Bone marrow (tissue), 2 donors: ENCODE measurements around the gene FDX2.

Experiments used
- DNase-seq, 2 donors: peaks; one replicate each; lab custom pipeline; 2025; lab: John Stamatoyannopoulos, UW

FDX2 gene

GRCh38 chr19:10299545-10300458 lies 16.0 kb downstream of the FDX2 start:
- peak in 1 of 2 donors; percentile 78 for DNase-seq

- no peak for DNase-seq
Observed at GRCh38 chr19:10295847-10296591, 19.8 kb downstream of the FDX2 start.

GRCh38 chr19:10295305-10295846 lies 20.4 kb downstream of the FDX2 start:
- DNase-seq = no peak

GRCh38 chr19:10294368-10294697 lies 21.5 kb downstream of the FDX2 start:
- no peak for DNase-seq

- DNase-seq = no peak
Observed at GRCh38 chr19:10293637-10294367, 22.0 kb downstream of the FDX2 start.

- DNase-seq = no peak
Observed at GRCh38 chr19:10292789-10293636, 22.8 kb downstream of the FDX2 start.

GRCh38 chr19:10292206-10292788 lies 23.5 kb downstream of the FDX2 start:
- peak in 1 of 2 donors; percentile 72 for DNase-seq

- DNase-seq = peak in 1 of 2 donors; percentile 61
Observed at GRCh38 chr19:10291554-10292205, 24.1 kb downstream of the FDX2 start.

GRCh38 chr19:10290876-10291553 lies 24.8 kb downstream of the FDX2 start:
- peak in 1 of 2 donors; percentile 61 for DNase-seq

GRCh38 chr19:10290357-10290875 lies 25.4 kb downstream of the FDX2 start:
- no peak for DNase-seq

- DNase-seq = no peak
Observed at GRCh38 chr19:10289836-10290356, 25.9 kb downstream of the FDX2 start, which contains the start of gene ICAM5. TSS of gene ICAM5 (plus strand) at chr19:10289952. CDS start at chr19:10290044, 92 bp downstream.

GRCh38 chr19:10289167-10289835 lies 26.5 kb downstream of the FDX2 start:
- DNase-seq = peak in 1 of 2 donors; percentile 35

GRCh38 chr19:10288662-10289166 lies 27.1 kb downstream of the FDX2 start:
- no peak for DNase-seq

- peak; percentile 40 to 71 for DNase-seq
Observed at GRCh38 chr19:10286803-10287737, 28.7 kb downstream of the FDX2 start, which contains the start of gene ICAM4. TSS of gene ICAM4 (plus strand) at chr19:10286955. CDS start at chr19:10287013, 58 bp downstream.

- DNase-seq = no peak
Observed at GRCh38 chr19:10285393-10285792, 30.4 kb downstream of the FDX2 start.

GRCh38 chr19:10284960-10285278 lies 30.9 kb downstream of the FDX2 start:
- DNase-seq = no peak
